ENCODE measurements around the gene PNMT. TPM values are rescaled to one million over a fixed set of nuclear protein-coding genes. Genes with fewer than 3 reads are reported as not detected.

PNMT gene
- total and polyA plus RNA-seq, 2 of the 13 experiments (the other 11 are each of a cell fraction or from before 2014, with no cell fraction given): 0.25 TPM; not detected in 1

DNA sequence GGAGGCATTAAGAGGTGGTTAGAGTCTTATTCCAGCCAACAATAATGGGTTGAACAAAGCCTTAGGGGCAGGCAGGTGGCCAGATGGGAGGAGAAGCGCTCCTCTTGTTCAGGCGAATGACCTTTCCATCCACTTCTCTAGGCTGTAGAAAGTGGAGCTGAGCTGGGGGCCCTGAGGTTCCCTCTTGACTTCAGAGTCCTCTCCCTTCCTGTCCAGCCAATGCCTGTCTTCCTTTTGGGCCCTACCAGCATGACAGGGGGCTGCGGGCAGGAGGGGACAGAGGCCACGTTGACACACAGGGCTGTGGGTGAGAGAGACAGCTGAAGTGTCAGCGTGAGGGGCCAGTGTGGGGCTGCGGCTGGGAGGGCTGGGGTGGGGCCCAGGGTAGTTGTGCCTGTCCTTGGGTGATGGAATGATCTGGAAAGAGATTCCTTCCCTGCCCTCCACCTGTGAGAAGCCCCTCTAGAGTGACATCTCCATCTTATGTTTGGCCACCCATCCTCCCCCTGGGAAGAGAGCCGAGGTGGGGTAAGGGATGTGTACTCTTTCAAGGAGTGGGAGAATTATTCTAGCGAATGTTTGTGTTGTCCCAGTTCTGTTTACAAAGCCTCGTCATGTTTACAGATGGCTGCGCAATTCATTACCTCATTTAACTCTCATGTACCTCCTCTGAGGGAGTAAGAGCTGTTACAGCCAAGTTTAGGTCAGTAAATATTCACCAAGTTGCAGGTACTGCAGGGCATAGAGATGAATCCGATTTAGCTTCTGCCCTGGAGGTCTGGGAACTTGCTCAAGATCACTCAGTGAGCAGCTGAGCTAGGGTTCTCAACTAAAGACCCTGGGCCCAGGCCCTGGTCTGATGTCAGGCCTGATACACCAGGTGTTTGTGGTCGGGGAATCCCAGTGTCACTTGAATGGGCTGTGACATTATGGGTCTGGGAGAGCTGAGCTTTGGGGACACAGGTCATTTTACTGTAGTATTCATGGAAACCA, 34.9 kb downstream of the PNMT start (continued):
- TF ChIP-seq THAP11 (CRISPR knock-in tag; IDR thresholded peaks at IDR 0.05) (peak; percentile 65; the same call in 1 of the 2 replicates), ZNF749 (CRISPR knock-in tag; IDR thresholded peaks at IDR 0.05; ENCODE audit: borderline replicate concordance) (no peak), ZBTB44 (CRISPR knock-in tag; IDR thresholded peaks at IDR 0.05) (no peak), REPIN1 (CRISPR knock-in tag; IDR thresholded peaks at IDR 0.05; ENCODE audit: borderline replicate concordance, low read depth) (peak; percentile 71; the same call in 1 of the 2 replicates), ZSCAN30 (CRISPR knock-in tag; IDR thresholded peaks at IDR 0.05) (0 out of 2 replicates have a peak, but pooled peaks have one; percentile 29), ZNF567 (CRISPR knock-in tag; IDR thresholded peaks at IDR 0.05; ENCODE audit: borderline replicate concordance) (no peak), MED1 (CRISPR knock-in tag; IDR thresholded peaks at IDR 0.05) (peak; percentile 62), CCAR2 (optimal IDR thresholded peaks at IDR 0.05; ENCODE audit: low read depth, low read length) (no peak), ZNF501 (CRISPR knock-in tag; IDR thresholded peaks at IDR 0.05) (peak; percentile 84), IKZF4 (CRISPR knock-in tag; IDR thresholded peaks at IDR 0.05; ENCODE audit: borderline replicate concordance, low read depth, not compliant biosample characterization) (peak; percentile 85), ZNF446 (CRISPR knock-in tag; IDR thresholded peaks at IDR 0.05) (no peak; the same call in 1 of the 2 replicates), ZFP36L1 (CRISPR knock-in tag; IDR thresholded peaks at IDR 0.05) (peak; percentile 93), FIP1L1 (IDR thresholded peaks at IDR 0.05; ENCODE audit: borderline replicate concordance, insufficient read depth, low read depth, low read length) (no peak), TMF1 (CRISPR knock-in tag; IDR thresholded peaks at IDR 0.05; ENCODE audit: low read depth) (no peak), PHF20 (CRISPR knock-in tag; IDR thresholded peaks at IDR 0.05) (no peak), ZNF772 (CRISPR knock-in tag; IDR thresholded peaks at IDR 0.05) (no peak), NFE2L2 (IDR thresholded peaks at IDR 0.05; ENCODE audit: low read length) (no peak), ZFP36L2 (CRISPR knock-in tag; IDR thresholded peaks at IDR 0.05) (no peak), SCMH1 (CRISPR knock-in tag; IDR thresholded peaks at IDR 0.05; ENCODE audit: borderline replicate concordance) (no peak)
- TF ChIP-seq, protein P1, sequence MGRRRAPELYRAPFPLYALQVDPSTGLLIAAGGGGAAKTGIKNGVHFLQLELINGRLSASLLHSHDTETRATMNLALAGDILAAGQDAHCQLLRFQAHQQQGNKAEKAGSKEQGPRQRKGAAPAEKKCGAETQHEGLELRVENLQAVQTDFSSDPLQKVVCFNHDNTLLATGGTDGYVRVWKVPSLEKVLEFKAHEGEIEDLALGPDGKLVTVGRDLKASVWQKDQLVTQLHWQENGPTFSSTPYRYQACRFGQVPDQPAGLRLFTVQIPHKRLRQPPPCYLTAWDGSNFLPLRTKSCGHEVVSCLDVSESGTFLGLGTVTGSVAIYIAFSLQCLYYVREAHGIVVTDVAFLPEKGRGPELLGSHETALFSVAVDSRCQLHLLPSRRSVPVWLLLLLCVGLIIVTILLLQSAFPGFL (CRISPR knock-in tag; IDR thresholded peaks at IDR 0.05): no peak
- TF ChIP-seq, protein P2, sequence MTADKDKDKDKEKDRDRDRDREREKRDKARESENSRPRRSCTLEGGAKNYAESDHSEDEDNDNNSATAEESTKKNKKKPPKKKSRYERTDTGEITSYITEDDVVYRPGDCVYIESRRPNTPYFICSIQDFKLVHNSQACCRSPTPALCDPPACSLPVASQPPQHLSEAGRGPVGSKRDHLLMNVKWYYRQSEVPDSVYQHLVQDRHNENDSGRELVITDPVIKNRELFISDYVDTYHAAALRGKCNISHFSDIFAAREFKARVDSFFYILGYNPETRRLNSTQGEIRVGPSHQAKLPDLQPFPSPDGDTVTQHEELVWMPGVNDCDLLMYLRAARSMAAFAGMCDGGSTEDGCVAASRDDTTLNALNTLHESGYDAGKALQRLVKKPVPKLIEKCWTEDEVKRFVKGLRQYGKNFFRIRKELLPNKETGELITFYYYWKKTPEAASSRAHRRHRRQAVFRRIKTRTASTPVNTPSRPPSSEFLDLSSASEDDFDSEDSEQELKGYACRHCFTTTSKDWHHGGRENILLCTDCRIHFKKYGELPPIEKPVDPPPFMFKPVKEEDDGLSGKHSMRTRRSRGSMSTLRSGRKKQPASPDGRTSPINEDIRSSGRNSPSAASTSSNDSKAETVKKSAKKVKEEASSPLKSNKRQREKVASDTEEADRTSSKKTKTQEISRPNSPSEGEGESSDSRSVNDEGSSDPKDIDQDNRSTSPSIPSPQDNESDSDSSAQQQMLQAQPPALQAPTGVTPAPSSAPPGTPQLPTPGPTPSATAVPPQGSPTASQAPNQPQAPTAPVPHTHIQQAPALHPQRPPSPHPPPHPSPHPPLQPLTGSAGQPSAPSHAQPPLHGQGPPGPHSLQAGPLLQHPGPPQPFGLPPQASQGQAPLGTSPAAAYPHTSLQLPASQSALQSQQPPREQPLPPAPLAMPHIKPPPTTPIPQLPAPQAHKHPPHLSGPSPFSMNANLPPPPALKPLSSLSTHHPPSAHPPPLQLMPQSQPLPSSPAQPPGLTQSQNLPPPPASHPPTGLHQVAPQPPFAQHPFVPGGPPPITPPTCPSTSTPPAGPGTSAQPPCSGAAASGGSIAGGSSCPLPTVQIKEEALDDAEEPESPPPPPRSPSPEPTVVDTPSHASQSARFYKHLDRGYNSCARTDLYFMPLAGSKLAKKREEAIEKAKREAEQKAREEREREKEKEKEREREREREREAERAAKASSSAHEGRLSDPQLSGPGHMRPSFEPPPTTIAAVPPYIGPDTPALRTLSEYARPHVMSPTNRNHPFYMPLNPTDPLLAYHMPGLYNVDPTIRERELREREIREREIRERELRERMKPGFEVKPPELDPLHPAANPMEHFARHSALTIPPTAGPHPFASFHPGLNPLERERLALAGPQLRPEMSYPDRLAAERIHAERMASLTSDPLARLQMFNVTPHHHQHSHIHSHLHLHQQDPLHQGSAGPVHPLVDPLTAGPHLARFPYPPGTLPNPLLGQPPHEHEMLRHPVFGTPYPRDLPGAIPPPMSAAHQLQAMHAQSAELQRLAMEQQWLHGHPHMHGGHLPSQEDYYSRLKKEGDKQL (CRISPR knock-in tag; IDR thresholded peaks at IDR 0.05; ENCODE audit: low read depth): peak; percentile 46; the same call in 1 of the 2 replicates
